Loucy (cell line): ENCODE data around the gene SLCO2B1.

Experiments used
- H2AFZ ChIP-seq: fragments of 200-600 bp; sonication (generic); 2 replicates; pipeline ENCODE4 v1.6.0; 2016; ENCODE audit warnings: antibody characterized with exemption, mild to moderate bottlenecking, low read length, moderate library complexity
- H3F3A ChIP-seq: fragments of 200-600 bp; 2 replicates; pipeline ENCODE4 v1.6.0; 2016; ENCODE audit warnings: antibody characterized with exemption, low read depth, mild to moderate bottlenecking
- H3K27me3 ChIP-seq: fragments of 200-600 bp; sonication (generic); 2 replicates; pipeline ENCODE4 v1.6.1; 2014; ENCODE audit warnings: low read length, mild to moderate bottlenecking; ENCODE audit not compliant: insufficient read depth, poor library complexity, severe bottlenecking
- H3K36me3 ChIP-seq: fragments of 200-600 bp; sonication (generic); 2 replicates; pipeline ENCODE4 v1.6.1; 2016; ENCODE audit warnings: low read length; ENCODE audit not compliant: insufficient read depth
- H3K4me1 ChIP-seq: fragments of 200-600 bp; sonication (generic); 2 replicates; pipeline ENCODE4 v1.5.1; 2014; ENCODE audit warnings: low read length, mild to moderate bottlenecking; ENCODE audit not compliant: insufficient read depth, poor library complexity, severe bottlenecking
- H3K4me2 ChIP-seq: fragments of 200-600 bp; sonication (generic); 2 replicates; pipeline ENCODE4 v1.6.0; 2014; ENCODE audit warnings: antibody characterized with exemption, low read length, low read depth, mild to moderate bottlenecking; ENCODE audit not compliant: poor library complexity, severe bottlenecking
- H3K4me3 ChIP-seq: fragments of 200-600 bp; sonication (generic); 2 replicates; pipeline ENCODE4 v1.5.1; 2014; ENCODE audit warnings: low read length, mild to moderate bottlenecking, mixed read lengths; ENCODE audit not compliant: poor library complexity, severe bottlenecking
- H3K79me2 ChIP-seq: fragments of 200-600 bp; sonication (generic); 2 replicates; pipeline ENCODE4 v1.6.1; 2014; ENCODE audit warnings: low read length; ENCODE audit not compliant: insufficient read depth
- H3K9ac ChIP-seq: fragments of 200-600 bp; sonication (generic); 2 replicates; pipeline ENCODE4 v1.6.0; 2014; ENCODE audit warnings: mild to moderate bottlenecking, low read depth, low read length, moderate library complexity; ENCODE audit not compliant: poor library complexity, severe bottlenecking
- H3K9me2 ChIP-seq: fragments of 200-600 bp; sonication (generic); replicated peaks from 2 replicates; pipeline ENCODE4 v1.6.1; 2016; ENCODE audit warnings: low read depth, low read length, mixed read lengths
- H3K9me3 ChIP-seq: fragments of 200-600 bp; sonication (generic); 2 replicates; pipeline ENCODE4 v1.6.1; 2014; ENCODE audit warnings: mild to moderate bottlenecking, antibody characterized with exemption, low read length, low read depth; ENCODE audit not compliant: insufficient read depth
- H4K20me1 ChIP-seq: fragments of 200-600 bp; sonication (generic); 2 replicates; pipeline ENCODE4 v1.6.0; 2014; ENCODE audit warnings: antibody characterized with exemption, low read length, mild to moderate bottlenecking; ENCODE audit not compliant: insufficient read depth, poor library complexity, severe bottlenecking
- EZH2phosphoT487 ChIP-seq: fragments of 200-600 bp; IDR thresholded peaks from 2 replicates; pipeline ENCODE4 v1.6.1; 2018; ENCODE audit warnings: antibody characterized with exemption, mild to moderate bottlenecking, moderate library complexity, borderline replicate concordance
- TF ChIP-seq, protein P1 (sequence below): fragments of 200-600 bp; sonication (generic); conservative IDR thresholded peaks from 2 replicates; pipeline ENCODE4 v1.5.1; 2014; ENCODE audit warnings: mild to moderate bottlenecking, antibody characterized with exemption, low read length

SLCO2B1 gene

DNA sequence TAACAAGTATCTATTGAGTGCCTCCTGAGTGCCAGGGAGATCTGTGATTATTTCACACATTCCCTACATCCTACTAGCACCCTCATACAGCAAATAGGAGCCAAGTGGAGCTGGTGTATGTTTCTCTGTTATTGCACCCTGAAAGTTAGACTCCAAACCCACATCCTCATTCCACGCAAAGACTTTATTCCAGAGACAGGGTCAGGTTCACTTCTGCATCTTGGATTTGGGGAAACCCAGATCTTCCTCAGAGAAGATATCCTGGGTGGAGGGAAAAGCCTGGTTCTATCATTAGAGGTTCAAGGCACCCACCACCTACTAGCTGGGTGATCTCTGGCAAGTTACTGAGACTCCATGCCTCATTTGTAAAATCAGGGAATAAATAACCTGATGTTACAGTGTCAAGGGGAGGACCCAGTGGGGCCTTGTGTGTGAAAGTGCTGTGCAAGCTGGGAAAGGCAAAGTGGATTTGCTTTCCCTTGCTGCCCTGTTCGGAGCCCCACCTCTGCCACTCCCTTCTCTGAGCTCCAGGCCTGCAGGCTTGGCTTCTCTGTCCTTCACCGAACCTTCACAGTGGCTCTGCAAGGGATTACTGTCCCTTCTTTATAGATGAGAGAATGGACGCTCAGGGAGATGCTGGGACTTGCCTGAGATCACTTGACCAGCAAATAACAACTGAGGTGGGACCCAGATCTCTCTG, 991 bp upstream of the SLCO2B1 start:
- no peak overlapping the region for H3K9ac ChIP-seq
- no peak overlapping the region for H3K4me2 ChIP-seq
- H3K79me2 ChIP-seq = no peaks in the 10 kb centered on the region
- no peaks in the 10 kb centered on the region for H3K9me3 ChIP-seq
- no peaks in the 10 kb centered on the region for H4K20me1 ChIP-seq
- no peaks in the 10 kb centered on the region for H3K9me2 ChIP-seq
- H3K27me3 ChIP-seq = no peaks in the 10 kb centered on the region
- no peaks in the 10 kb centered on the region for H3F3A ChIP-seq
- no peaks in the 10 kb centered on the region for H3K36me3 ChIP-seq
- no peaks in the 10 kb centered on the region for H3K4me1 ChIP-seq
- no peak overlapping the region for H2AFZ ChIP-seq
- no peak for TF ChIP-seq EZH2phosphoT487
- TF ChIP-seq, protein P1, sequence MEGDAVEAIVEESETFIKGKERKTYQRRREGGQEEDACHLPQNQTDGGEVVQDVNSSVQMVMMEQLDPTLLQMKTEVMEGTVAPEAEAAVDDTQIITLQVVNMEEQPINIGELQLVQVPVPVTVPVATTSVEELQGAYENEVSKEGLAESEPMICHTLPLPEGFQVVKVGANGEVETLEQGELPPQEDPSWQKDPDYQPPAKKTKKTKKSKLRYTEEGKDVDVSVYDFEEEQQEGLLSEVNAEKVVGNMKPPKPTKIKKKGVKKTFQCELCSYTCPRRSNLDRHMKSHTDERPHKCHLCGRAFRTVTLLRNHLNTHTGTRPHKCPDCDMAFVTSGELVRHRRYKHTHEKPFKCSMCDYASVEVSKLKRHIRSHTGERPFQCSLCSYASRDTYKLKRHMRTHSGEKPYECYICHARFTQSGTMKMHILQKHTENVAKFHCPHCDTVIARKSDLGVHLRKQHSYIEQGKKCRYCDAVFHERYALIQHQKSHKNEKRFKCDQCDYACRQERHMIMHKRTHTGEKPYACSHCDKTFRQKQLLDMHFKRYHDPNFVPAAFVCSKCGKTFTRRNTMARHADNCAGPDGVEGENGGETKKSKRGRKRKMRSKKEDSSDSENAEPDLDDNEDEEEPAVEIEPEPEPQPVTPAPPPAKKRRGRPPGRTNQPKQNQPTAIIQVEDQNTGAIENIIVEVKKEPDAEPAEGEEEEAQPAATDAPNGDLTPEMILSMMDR = no peak
- no peak overlapping the region for H3K4me3 ChIP-seq

DNA sequence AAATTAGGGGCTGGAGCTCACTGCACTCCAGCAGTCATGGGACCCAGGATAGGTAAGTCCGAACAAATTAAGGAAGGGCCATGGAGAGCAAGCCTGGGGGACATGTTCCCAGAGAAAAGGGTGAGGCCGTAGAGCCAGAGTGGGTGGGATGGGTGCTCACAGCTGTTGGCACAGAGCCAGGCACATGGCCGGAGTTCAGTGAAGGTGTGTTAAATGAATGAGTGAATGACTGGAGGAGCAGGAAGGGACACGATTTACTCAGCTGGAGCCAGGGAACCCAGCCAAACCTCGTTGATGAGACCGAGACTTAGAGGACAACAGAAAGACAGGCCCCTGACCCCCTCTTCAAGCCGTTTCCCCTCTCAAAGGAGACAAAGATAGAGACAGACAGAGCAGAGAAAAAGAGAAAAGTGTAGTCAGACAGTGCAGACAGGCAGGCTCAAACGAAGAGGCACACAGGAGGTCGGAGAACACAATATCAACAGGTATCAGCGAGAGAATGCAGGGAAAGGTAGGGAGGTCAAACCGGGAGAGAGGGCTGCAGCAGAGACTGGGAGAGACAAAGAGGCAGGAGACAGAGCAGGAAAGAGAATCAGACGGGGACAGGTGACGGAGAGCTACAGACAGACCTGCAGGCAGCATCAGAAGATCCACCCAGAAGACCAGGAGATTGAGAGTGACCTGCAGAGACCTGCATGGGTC, 590 bp downstream of the SLCO2B1 start:
- H3K4me3 ChIP-seq = no peak overlapping the region
- no peaks in the 10 kb centered on the region for H3K9me2 ChIP-seq
- no peak overlapping the region for H3K4me2 ChIP-seq
- no peaks in the 10 kb centered on the region for H4K20me1 ChIP-seq
- H3F3A ChIP-seq = no peaks in the 10 kb centered on the region
- no peak overlapping the region for H2AFZ ChIP-seq
- H3K4me1 ChIP-seq = no peaks in the 10 kb centered on the region
- H3K9ac ChIP-seq = no peak overlapping the region
- H3K9me3 ChIP-seq = no peaks in the 10 kb centered on the region
- TF ChIP-seq, protein P1 = no peak
- no peak for TF ChIP-seq EZH2phosphoT487
- no peaks in the 10 kb centered on the region for H3K79me2 ChIP-seq
- no peaks in the 10 kb centered on the region for H3K27me3 ChIP-seq
- H3K36me3 ChIP-seq = no peaks in the 10 kb centered on the region

DNA sequence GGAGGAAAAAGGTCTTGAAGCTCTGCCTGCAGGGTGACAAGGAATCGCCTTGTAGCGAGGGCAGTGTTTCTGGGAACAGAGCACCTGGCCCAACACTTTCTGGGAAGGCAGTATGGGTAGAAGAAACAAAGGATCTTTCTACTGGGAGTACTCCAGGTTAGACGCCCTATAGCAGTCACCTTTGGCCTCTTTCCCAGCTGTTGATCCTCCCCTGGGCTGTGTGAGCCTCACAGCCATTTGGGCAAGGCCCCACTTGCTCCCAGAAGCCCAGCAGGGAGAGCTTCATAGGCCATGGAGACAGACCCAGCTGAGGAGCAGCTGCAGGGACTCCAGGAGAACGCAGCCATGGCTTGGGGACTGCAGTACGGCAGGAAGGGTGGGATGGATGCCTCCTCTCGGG, 1.2 kb downstream of the SLCO2B1 start:
- Histone ChIP-seq H3K9me3 (no peaks in the 10 kb centered on the region), H4K20me1 (no peaks in the 10 kb centered on the region), H3K9ac (no peak overlapping the region), H3K27me3 (no peaks in the 10 kb centered on the region), H3K4me2 (no peak overlapping the region), H3K4me1 (no peaks in the 10 kb centered on the region), H3K4me3 (no peak overlapping the region), H3K79me2 (no peaks in the 10 kb centered on the region), H3K9me2 (no peaks in the 10 kb centered on the region), H2AFZ (no peak overlapping the region), H3F3A (no peaks in the 10 kb centered on the region), H3K36me3 (no peaks in the 10 kb centered on the region)
- no peak for TF ChIP-seq EZH2phosphoT487
- TF ChIP-seq, protein P1 = no peak
